Suprapubic skin (tissue), 3 donors: Measurements from ENCODE around the gene KIF25.

Source experiments
- POLR2AphosphoS5 ChIP-seq, 3 donors: sonication (generic); formaldehyde crosslinking; IDR thresholded peaks; one replicate each; pipeline ENCODE4 v1.6.1; 2017; ENCODE audit warnings: antibody characterized with exemption in 3 of 3
- TF ChIP-seq, protein P1 (sequence below), 2 donors: fragments of 200-600 bp in 1 of 2; fragments of 450-650 bp in 1 of 2; sonication (generic) in 1 of 2; IDR thresholded peaks; one replicate each; pipeline ENCODE4 v1.5.1; 2016 to 2019; ENCODE audit warnings: antibody characterized with exemption in 2 of 2, mild to moderate bottlenecking in 1 of 2, moderate library complexity in 1 of 2

DNA sequence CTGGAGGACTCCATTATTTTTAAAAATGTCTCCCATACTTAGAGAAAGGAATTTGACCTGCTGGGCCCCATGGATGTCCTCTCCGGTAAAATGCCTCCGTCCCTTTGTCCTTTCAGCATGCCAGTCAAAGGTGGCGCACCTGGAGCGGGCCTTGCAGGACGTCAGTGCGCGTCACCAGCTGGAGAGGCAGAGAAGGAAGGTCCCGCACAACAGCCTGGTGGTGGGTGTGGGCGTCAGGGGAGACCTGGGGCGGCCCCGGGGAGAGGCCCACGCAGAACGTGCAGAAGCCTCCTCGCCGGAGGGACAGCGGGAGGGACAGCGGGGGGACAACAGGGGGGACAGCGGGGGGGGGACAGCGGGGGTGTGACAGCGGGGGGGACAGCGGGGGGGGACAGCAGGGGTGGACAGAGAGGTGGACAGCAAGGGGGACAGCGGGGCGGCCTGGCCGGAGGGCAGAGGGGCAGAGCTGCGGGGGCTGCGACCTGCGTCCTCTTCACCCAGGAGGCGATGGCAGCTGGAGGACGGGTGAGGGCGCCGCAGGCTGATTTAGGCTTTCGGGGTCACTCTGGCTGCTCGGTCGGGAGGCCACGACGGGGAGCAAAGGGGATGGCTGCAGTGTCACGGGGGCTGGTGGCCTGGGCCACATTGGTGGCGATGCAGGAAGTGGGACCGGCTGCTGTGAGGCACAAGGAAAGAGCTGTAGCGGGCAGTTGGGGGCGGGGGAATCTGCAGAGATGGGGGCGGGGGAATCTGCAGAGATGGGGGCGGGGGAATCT, 859 bp upstream of the KIF25 start:
- TF ChIP-seq POLR2AphosphoS5 (IDR thresholded peaks at IDR 0.05), result no peak
- TF ChIP-seq, protein P1, sequence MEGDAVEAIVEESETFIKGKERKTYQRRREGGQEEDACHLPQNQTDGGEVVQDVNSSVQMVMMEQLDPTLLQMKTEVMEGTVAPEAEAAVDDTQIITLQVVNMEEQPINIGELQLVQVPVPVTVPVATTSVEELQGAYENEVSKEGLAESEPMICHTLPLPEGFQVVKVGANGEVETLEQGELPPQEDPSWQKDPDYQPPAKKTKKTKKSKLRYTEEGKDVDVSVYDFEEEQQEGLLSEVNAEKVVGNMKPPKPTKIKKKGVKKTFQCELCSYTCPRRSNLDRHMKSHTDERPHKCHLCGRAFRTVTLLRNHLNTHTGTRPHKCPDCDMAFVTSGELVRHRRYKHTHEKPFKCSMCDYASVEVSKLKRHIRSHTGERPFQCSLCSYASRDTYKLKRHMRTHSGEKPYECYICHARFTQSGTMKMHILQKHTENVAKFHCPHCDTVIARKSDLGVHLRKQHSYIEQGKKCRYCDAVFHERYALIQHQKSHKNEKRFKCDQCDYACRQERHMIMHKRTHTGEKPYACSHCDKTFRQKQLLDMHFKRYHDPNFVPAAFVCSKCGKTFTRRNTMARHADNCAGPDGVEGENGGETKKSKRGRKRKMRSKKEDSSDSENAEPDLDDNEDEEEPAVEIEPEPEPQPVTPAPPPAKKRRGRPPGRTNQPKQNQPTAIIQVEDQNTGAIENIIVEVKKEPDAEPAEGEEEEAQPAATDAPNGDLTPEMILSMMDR (IDR thresholded peaks at IDR 0.05), result no peak
